Measurements from ENCODE around the gene KLF15. TPM values are rescaled to one million over a fixed set of nuclear protein-coding genes. Genes with fewer than 3 reads are reported as not detected.

Gene KLF15
- total and polyA plus RNA-seq, 2 of the 4 experiments (the other 2 are of a cell fraction) = 0.18 to 0.24 TPM

DNA sequence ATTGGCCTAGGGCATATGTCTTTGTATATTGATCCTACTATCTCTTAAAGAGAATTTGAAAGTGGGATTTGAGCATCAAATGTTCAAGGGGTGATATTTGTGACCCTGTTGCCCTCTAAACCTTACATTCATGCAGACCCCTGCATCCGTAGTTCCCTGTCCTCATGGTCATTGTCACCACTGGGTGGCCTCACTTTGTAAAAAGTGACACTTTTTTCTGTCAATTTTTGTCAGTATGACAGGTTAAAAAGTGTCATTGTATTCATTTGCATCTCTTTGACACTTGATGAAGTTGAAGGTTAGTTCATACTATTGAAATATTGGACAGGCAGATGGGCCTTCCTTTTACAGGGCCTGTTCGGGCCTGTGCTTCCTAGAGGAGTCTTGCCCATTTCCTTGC, 12.3 kb upstream of the KLF15 start:
- in situ Hi-C loops (cut with MboI; ENCODE audit: low sequenced_read_pairs) (no loop called here), dilution Hi-C loops (cut with HindIII; ENCODE audit: low sequenced_read_pairs, unreplicated experiment) (no loop called here), intact Hi-C loops (cut with micrococcal nuclease) (no loop called here)
- Histone ChIP-seq H3K56ac (ENCODE audit: extremely low read depth, insufficient read depth, low read length) (no peak overlapping the region), H3K4ac (ENCODE audit: low read depth, low read length) (no peak overlapping the region), H2BK15ac (ENCODE audit: low read depth, low read length) (no peak overlapping the region), H4K20me1 (ENCODE audit: insufficient read depth, low read length) (no peaks in the 10 kb centered on the region; the same call in 1 of the 2 replicates), H2AK5ac (ENCODE audit: low read depth, low read length) (no peak overlapping the region), H3K14ac (replicated peaks; ENCODE audit: low read depth, low read length) (no peak overlapping the region), H3K4me3 (ENCODE audit: insufficient read depth, low read depth, low read length) (no peak overlapping the region), H3K23ac (ENCODE audit: low read depth, low read length) (no peak overlapping the region), H2AFZ (replicated peaks; ENCODE audit: low read length, poor library complexity) (no peak overlapping the region), H3K9ac (ENCODE audit: low read depth, low read length) (no peak overlapping the region), H3K4me1 (ENCODE audit: control insufficient read depth, insufficient read depth, low read length) (no peaks in the 10 kb centered on the region), H3K79me1 (ENCODE audit: low read depth in 1 of 2, low read length in 2 of 2) (no peaks in the 10 kb centered on the region), H2AK9ac (replicated peaks; ENCODE audit: low read depth, low read length, poor library complexity) (no peak overlapping the region), H2BK120ac (ENCODE audit: low read depth, low read length) (no peak overlapping the region), H3K9me3 (ENCODE audit: control insufficient read depth, insufficient read depth, low read length) (no peaks in the 10 kb centered on the region), H3K36me3 (ENCODE audit: control insufficient read depth, insufficient read depth, low read length) (no peaks in the 10 kb centered on the region), H3K4me2 (ENCODE audit: low read depth, low read length) (no peak overlapping the region), H4K8ac (ENCODE audit: low read depth in 2 of 2, low read length in 2 of 2) (no peak overlapping the region), H3K27ac (ENCODE audit: insufficient read depth, low read length) (no peak overlapping the region), H2BK20ac (ENCODE audit: low read depth, low read length) (no peak overlapping the region), H3K9me1 (ENCODE audit: insufficient read depth, low read length) (no peaks in the 10 kb centered on the region), H2BK5ac (ENCODE audit: low read depth, low read length, poor library complexity, severe bottlenecking) (no peak overlapping the region), H4K91ac (ENCODE audit: insufficient read depth, low read depth, low read length) (no peak overlapping the region), H3K27me3 (ENCODE audit: control insufficient read depth, insufficient read depth, low read length) (peaks cover 16% of the 10 kb centered on the region), H4K5ac (ENCODE audit: low read depth, low read length) (no peak overlapping the region), H3K18ac (ENCODE audit: low read depth, low read length) (no peak overlapping the region)
- WGBS, 2 experiments (ENCODE audit: extremely low coverage in 2 of 2, insufficient read length in 1 of 2) = no CpG with 5 or more reads among the region's 2 CpGs
- DNase-seq = no peak
- ATAC-seq (ENCODE audit: low read depth) = no peak
- no TSS peak for BruUV-seq (replicated peaks)
- POLR2A ChIA-PET (ENCODE audit: unreplicated experiment) = no interaction called here
- TF ChIP-seq, protein P1, sequence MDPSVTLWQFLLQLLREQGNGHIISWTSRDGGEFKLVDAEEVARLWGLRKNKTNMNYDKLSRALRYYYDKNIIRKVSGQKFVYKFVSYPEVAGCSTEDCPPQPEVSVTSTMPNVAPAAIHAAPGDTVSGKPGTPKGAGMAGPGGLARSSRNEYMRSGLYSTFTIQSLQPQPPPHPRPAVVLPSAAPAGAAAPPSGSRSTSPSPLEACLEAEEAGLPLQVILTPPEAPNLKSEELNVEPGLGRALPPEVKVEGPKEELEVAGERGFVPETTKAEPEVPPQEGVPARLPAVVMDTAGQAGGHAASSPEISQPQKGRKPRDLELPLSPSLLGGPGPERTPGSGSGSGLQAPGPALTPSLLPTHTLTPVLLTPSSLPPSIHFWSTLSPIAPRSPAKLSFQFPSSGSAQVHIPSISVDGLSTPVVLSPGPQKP (IDR thresholded peaks at IDR 0.05; ENCODE audit: borderline replicate concordance, low read depth, low read length) = no peak
- TF ChIP-seq MXI1 (IDR thresholded peaks at IDR 0.05; ENCODE audit: borderline replicate concordance, low read depth, low read length) = no peak
- CTCF ChIA-PET = no interaction called here
